IMR-90 (cell line): ENCODE results near the gene CIDEC. TPM values are rescaled to one million over a fixed set of nuclear protein-coding genes. Genes with fewer than 3 reads are reported as not detected.

Experiments
- ATAC-seq: fragments of 200-7000 bp; cut with Tn5 transposase; 2 replicates; pipeline ENCODE4 v1.9.1; 2020; ENCODE audit warnings: low read depth, mild to moderate bottlenecking, moderate library complexity
- BruUV-seq: library from RNA; stranded (reverse); fragments of 400-500 nt; replicated peaks from 2 replicates; lab custom pipeline; 2021; lab: Mats Ljungman, UMichigan
- CTCF ChIA-PET: fragments of 300-600 bp; formaldehyde crosslinking; extraction: SDS; loops from one replicate; lab custom pipeline; 2021; ENCODE audit warnings: antibody characterized with exemption; lab: Yijun Ruan, JAX
- POLR2A ChIA-PET: fragments of 300-600 bp; sonication (Branson Sonifier 250); formaldehyde crosslinking; loops from one replicate; lab custom pipeline; 2022; ENCODE audit warnings: antibody characterized with exemption; ENCODE audit not compliant: unreplicated experiment; lab: Charles Lee
- DNase-seq: peaks from one replicate; pipeline ENCODE4 v3.0.0; 2013
- H2AFZ ChIP-seq: replicated peaks from 2 replicates; pipeline ENCODE3; 2013; ENCODE audit warnings: low read length, mild to moderate bottlenecking; ENCODE audit not compliant: poor library complexity
- H2AK5ac ChIP-seq: 2 replicates; pipeline ENCODE4 v1.6.1; 2013; ENCODE audit warnings: low read depth, low read length, inconsistent platforms
- H2AK9ac ChIP-seq: replicated peaks from 2 replicates; pipeline ENCODE3; 2013; ENCODE audit warnings: mild to moderate bottlenecking, low read depth, low read length, moderate library complexity; ENCODE audit not compliant: poor library complexity
- H2BK120ac ChIP-seq: 2 replicates; pipeline ENCODE4 v1.6.1; 2013; ENCODE audit warnings: low read depth, low read length, inconsistent platforms
- H2BK15ac ChIP-seq: 3 replicates; pipeline ENCODE4 v1.6.1; 2013; ENCODE audit warnings: low read depth, low read length, inconsistent platforms
- H2BK20ac ChIP-seq: 2 replicates; pipeline ENCODE4 v1.6.1; 2013; ENCODE audit warnings: low read depth, mild to moderate bottlenecking, inconsistent platforms, low read length, moderate library complexity
- H2BK5ac ChIP-seq: 2 replicates; pipeline ENCODE4 v1.6.1; 2013; ENCODE audit warnings: mild to moderate bottlenecking, low read depth, low read length, inconsistent platforms; ENCODE audit not compliant: poor library complexity, severe bottlenecking
- H3K14ac ChIP-seq: replicated peaks from 2 replicates; pipeline ENCODE4 v1.6.1; 2013; ENCODE audit warnings: low read depth, low read length, inconsistent platforms
- H3K18ac ChIP-seq: 2 replicates; pipeline ENCODE4 v1.6.1; 2013; ENCODE audit warnings: low read depth, low read length, control low read depth
- H3K23ac ChIP-seq: 2 replicates; pipeline ENCODE4 v1.6.1; 2013; ENCODE audit warnings: low read depth, low read length, inconsistent platforms
- H3K27ac ChIP-seq: 2 replicates; pipeline ENCODE4 v1.5.1; 2013; ENCODE audit warnings: mild to moderate bottlenecking, control low read depth, low read length; ENCODE audit not compliant: insufficient read depth
- H3K27me3 ChIP-seq: 2 replicates; pipeline ENCODE4 v1.6.1; 2013; ENCODE audit warnings: low read length; ENCODE audit not compliant: control insufficient read depth, insufficient read depth
- H3K36me3 ChIP-seq: 2 replicates; pipeline ENCODE4 v1.6.1; 2013; ENCODE audit warnings: low read length, mixed read lengths; ENCODE audit not compliant: control insufficient read depth, insufficient read depth
- H3K4ac ChIP-seq: 2 replicates; pipeline ENCODE4 v1.6.1; 2013; ENCODE audit warnings: low read depth, low read length, inconsistent platforms
- H3K4me1 ChIP-seq: 2 replicates; pipeline ENCODE4 v1.6.1; 2013; ENCODE audit warnings: low read length, mixed read lengths; ENCODE audit not compliant: control insufficient read depth, insufficient read depth
- H3K4me2 ChIP-seq: 2 replicates; pipeline ENCODE4 v1.6.1; 2013; ENCODE audit warnings: low read depth, mild to moderate bottlenecking, control low read depth, low read length, moderate library complexity
- H3K4me3 ChIP-seq: 2 replicates; pipeline ENCODE4 v1.5.1; 2013; ENCODE audit warnings: low read depth, mild to moderate bottlenecking, control low read depth, low read length, moderate library complexity; ENCODE audit not compliant: insufficient read depth
- H3K56ac ChIP-seq: 2 replicates; pipeline ENCODE4 v1.6.1; 2013; ENCODE audit warnings: low read length, inconsistent platforms; ENCODE audit not compliant: insufficient read depth; ENCODE audit errors: extremely low read depth
- H3K79me1 ChIP-seq, 2 experiments: 2 replicates each; pipeline ENCODE4 v1.6.1; 2013; ENCODE audit warnings: low read length in 2 of 2, inconsistent platforms in 1 of 2, low read depth in 1 of 2
- H3K9ac ChIP-seq: 2 replicates; pipeline ENCODE4 v1.6.1; 2013; ENCODE audit warnings: low read depth, low read length, control low read depth
- H3K9me1 ChIP-seq: 2 replicates; pipeline ENCODE4 v1.6.1; 2013; ENCODE audit warnings: low read length, inconsistent platforms; ENCODE audit not compliant: insufficient read depth
- H3K9me3 ChIP-seq: 2 replicates; pipeline ENCODE4 v1.6.1; 2013; ENCODE audit warnings: low read length; ENCODE audit not compliant: control insufficient read depth, insufficient read depth
- H4K20me1 ChIP-seq: 2 replicates; pipeline ENCODE4 v1.6.1; 2013; ENCODE audit warnings: low read length, inconsistent platforms; ENCODE audit not compliant: insufficient read depth
- H4K5ac ChIP-seq: 2 replicates; pipeline ENCODE4 v1.6.1; 2013; ENCODE audit warnings: mild to moderate bottlenecking, low read depth, low read length, control low read depth
- H4K8ac ChIP-seq, 2 experiments: 2 replicates each; pipeline ENCODE4 v1.6.1; 2013; ENCODE audit warnings: low read depth in 2 of 2, low read length in 2 of 2, control low read depth in 1 of 2, inconsistent platforms in 1 of 2
- H4K91ac ChIP-seq: 2 replicates; pipeline ENCODE4 v1.6.1; 2013; ENCODE audit warnings: low read depth, low read length, inconsistent platforms; ENCODE audit not compliant: insufficient read depth
- BHLHE40 ChIP-seq: fragments of 150-350 bp; IDR thresholded peaks from 2 replicates; pipeline ENCODE4 v1.6.1; 2016; ENCODE audit warnings: mild to moderate bottlenecking, low read depth, low read length
- CEBPB ChIP-seq: IDR thresholded peaks from 2 replicates; pipeline ENCODE4 v1.6.1; 2012; ENCODE audit warnings: low read depth, low read length, improper control_type of control experiment
- CHD1 ChIP-seq: IDR thresholded peaks from 2 replicates; pipeline ENCODE4 v1.6.1; 2012; ENCODE audit warnings: low read depth, low read length, improper control_type of control experiment
- CTCF ChIP-seq: conservative IDR thresholded peaks from 2 replicates; pipeline ENCODE4 v1.5.1; 2012; ENCODE audit warnings: mild to moderate bottlenecking, low read depth, low read length, improper control_type of control experiment
- ELK1 ChIP-seq: fragments of 150-350 bp; IDR thresholded peaks from 2 replicates; pipeline ENCODE4 v1.6.1; 2016; ENCODE audit warnings: low read depth, mild to moderate bottlenecking, low read length, moderate library complexity, borderline replicate concordance
- FOS ChIP-seq: fragments of 150-350 bp; IDR thresholded peaks from 2 replicates; pipeline ENCODE4 v1.6.1; 2016; ENCODE audit warnings: low read depth, low read length
- MAFK ChIP-seq: IDR thresholded peaks from 2 replicates; pipeline ENCODE4 v1.6.1; 2012; ENCODE audit warnings: low read depth, low read length, improper control_type of control experiment
- MAZ ChIP-seq: IDR thresholded peaks from 2 replicates; pipeline ENCODE4 v1.6.1; 2012; ENCODE audit warnings: low read depth, mild to moderate bottlenecking, low read length, improper control_type of control experiment, moderate library complexity, borderline replicate concordance
- NFE2L2 ChIP-seq: fragments of 150-350 bp; IDR thresholded peaks from 2 replicates; pipeline ENCODE4 v1.6.1; 2016; ENCODE audit warnings: low read depth, mild to moderate bottlenecking, low read length
- RAD21 ChIP-seq: IDR thresholded peaks from 2 replicates; pipeline ENCODE4 v1.6.1; 2012; ENCODE audit warnings: low read length, improper control_type of control experiment
- RCOR1 ChIP-seq: IDR thresholded peaks from 2 replicates; pipeline ENCODE4 v1.6.1; 2012; ENCODE audit warnings: mild to moderate bottlenecking, low read length, improper control_type of control experiment; ENCODE audit not compliant: insufficient replicate concordance
- RFX5 ChIP-seq: IDR thresholded peaks from 2 replicates; pipeline ENCODE4 v1.8.0; 2012; ENCODE audit warnings: low read depth, mild to moderate bottlenecking, low read length, moderate library complexity
- SMC3 ChIP-seq: fragments of 150-350 bp; IDR thresholded peaks from 2 replicates; pipeline ENCODE4 v1.6.1; 2016; ENCODE audit warnings: low read depth, mild to moderate bottlenecking, antibody characterized with exemption, low read length, moderate library complexity
- USF2 ChIP-seq: fragments of 150-350 bp; IDR thresholded peaks from 2 replicates; pipeline ENCODE4 v1.6.1; 2017; ENCODE audit warnings: mild to moderate bottlenecking, antibody characterized with exemption, low read length, low read depth
- WGBS, 2 experiments: methylation state at CpG; one replicate each; pipeline versions ENCODE4 v1.1.5 to v1.1.7; 2013; ENCODE audit warnings: missing lambda C conversion rate in 2 of 2; ENCODE audit not compliant: insufficient read length in 1 of 2; ENCODE audit errors: extremely low coverage in 2 of 2; 5-methylcytosine and 5-hydroxymethylcytosine counted together
- dilution Hi-C: fragments of 300-500 bp; cut with HindIII; formaldehyde crosslinking; loops from one replicate; pipeline ENCODE4 v1.14.3; 2018; ENCODE audit warnings: low sequenced_read_pairs; ENCODE audit not compliant: unreplicated experiment
- in situ Hi-C: fragments of 300-500 bp; cut with MboI; formaldehyde crosslinking; loops from 3 replicates; pipeline ENCODE4 v1.14.3; 2019; ENCODE audit warnings: low sequenced_read_pairs, inconsistent platforms, mixed read lengths
- intact Hi-C: fragments of 100-400 bp; cut with micrococcal nuclease; formaldehyde crosslinking; loops from 2 replicates; pipeline ENCODE4 v1.10.0; 2022
- polyA plus RNA-seq, 3 experiments: library from polyadenylated mRNA; depleted of rRNA; stranded (reverse); fragments of >200 nt; gene quantifications; 2 replicates each; pipeline ENCODE4 v1.2.3, GENCODE V29; 2012; ENCODE audit warnings: low replicate concordance in 1 of 3
- total RNA-seq: library from RNA; depleted of rRNA; stranded (reverse); fragments of >200 nt; gene quantifications from 2 replicates; pipeline ENCODE4 v1.2.3, GENCODE V29; 2012

CIDEC gene
- total and polyA plus RNA-seq, 2 of the 4 experiments (the other 2 are of a cell fraction): 0.09 TPM; not detected in 1

GRCh38 chr3:9869955-9870354 lies 10.1 kb downstream of the CIDEC start:
- Histone ChIP-seq H3K14ac (0 out of 2 replicates have a peak overlapping the region, but pooled peaks have one; percentile 19), H3K56ac (no peak overlapping the region), H3K4me2 (no peak overlapping the region), H2AK9ac (no peak overlapping the region), H4K91ac (peak overlapping the region; percentile 23), H4K5ac (peak overlapping the region; percentile 68), H3K79me1 (no peaks in the 10 kb centered on the region), H2AK5ac (peak overlapping the region; percentile 70; the same call in 1 of the 2 replicates), H2BK120ac (peak overlapping the region; percentile 81), H3K9me1 (peaks cover 6% of the 10 kb centered on the region), H3K18ac (peak overlapping the region; percentile 60), H4K20me1 (no peaks in the 10 kb centered on the region), H3K9me3 (0 out of 2 replicates have a peak, but pooled peaks cover 2% of the 10 kb centered on the region), H3K27me3 (no peaks in the 10 kb centered on the region), H2BK20ac (peak overlapping the region; percentile 84), H3K9ac (no peak overlapping the region), H3K36me3 (no peaks in the 10 kb centered on the region), H3K27ac (no peak overlapping the region), H3K23ac (no peak overlapping the region), H3K4me1 (peaks cover 8% of the 10 kb centered on the region), H3K4me3 (no peak overlapping the region), H2BK5ac (peak overlapping the region; percentile 31), H3K4ac (peak overlapping the region; percentile 24), H2BK15ac (peak overlapping the region; percentile 38; the same call in 1 of the 3 replicates), H4K8ac (0 out of 4 replicates have a peak overlapping the region, but pooled peaks of 1 of the 2 experiments have one; percentile 25), H2AFZ (no peak overlapping the region)
- dilution Hi-C loops (no loop called here), in situ Hi-C loops (no loop called here), intact Hi-C loops (no loop called here)
- no peak for DNase-seq
- CTCF ChIA-PET: interaction anchor here (1.2 kb wide), 1 partner anchor 14 kb away, joined by 4 read pairs; no protein-coding TSS in a partner anchor
- BruUV-seq: no TSS peak
- no peak for TF ChIP-seq CTCF
- no peak for TF ChIP-seq NFE2L2
- no peak for TF ChIP-seq BHLHE40
- TF ChIP-seq MAFK: no peak
- TF ChIP-seq USF2: no peak
- no peak for TF ChIP-seq ELK1
- TF ChIP-seq RCOR1: no peak
- TF ChIP-seq CEBPB: no peak
- no peak for TF ChIP-seq RFX5
- TF ChIP-seq FOS: no peak
- no peak for TF ChIP-seq SMC3
- TF ChIP-seq MAZ: no peak
- no peak for TF ChIP-seq RAD21
- TF ChIP-seq CHD1: no peak
- WGBS, 2 experiments: 80% methylated on average over 1 of the region's 5 CpGs; no CpG with 5 or more reads in 1 of the 2 experiments
- POLR2A ChIA-PET: interaction anchor here (0.5 kb wide), 1 partner anchor 24 kb away, joined by 3 read pairs; no protein-coding TSS in a partner anchor
- no peak for ATAC-seq
